GM12878 (cell line): Measurements from ENCODE around the gene BEST1. TPM values are rescaled to one million over a fixed set of nuclear protein-coding genes. Genes with fewer than 3 reads are reported as not detected.

ENCODE experiments used
- ATAC-seq: fragments of 200-7000 bp; cut with Tn5 transposase; 3 replicates; pipeline ENCODE4 v1.9.1; 2020; ENCODE audit warnings: mild to moderate bottlenecking, moderate library complexity
- BruUV-seq: library from RNA; stranded (reverse); fragments of 400-500 nt; replicated peaks from 2 replicates; lab custom pipeline; 2021; lab: Mats Ljungman, UMichigan
- CTCF ChIA-PET: fragments of 300-600 bp; sonication (Branson Sonifier 250); formaldehyde crosslinking; extraction: SDS; loops from one replicate; lab custom pipeline; 2021; ENCODE audit warnings: inconsistent platforms; lab: Yijun Ruan, JAX
- POLR2A ChIA-PET: fragments of 350-600 bp; formaldehyde crosslinking; extraction: SDS; loops from one replicate; lab custom pipeline; 2021; ENCODE audit warnings: inconsistent platforms; lab: Charles Lee
- RAD21 ChIA-PET: fragments of 300-600 bp; sonication (Branson Sonifier 250); formaldehyde crosslinking; loops from one replicate; lab custom pipeline; 2023; ENCODE audit warnings: antibody characterized with exemption; ENCODE audit not compliant: unreplicated experiment; lab: Charles Lee
- SMC1A ChIA-PET: fragments of 300-600 bp; sonication (Branson Sonifier 250); formaldehyde crosslinking; loops from one replicate; lab custom pipeline; 2023; ENCODE audit not compliant: unreplicated experiment, uncharacterized antibody; lab: Charles Lee
- DNase-seq: peaks from one replicate; pipeline ENCODE4 v3.0.0-alpha.2; 2011; ENCODE audit warnings: low read depth, low spot score
- FAIRE-seq: peaks from 3 replicates; lab custom pipeline; 2011; peaks lifted over from hg19 to GRCh38; lab: Jason Lieb, UNC
- H2AFZ ChIP-seq: 2 replicates; pipeline ENCODE4 v1.6.0; 2011; ENCODE audit warnings: low read depth, low read length, control low read depth; ENCODE audit not compliant: control insufficient read depth
- H3K27ac ChIP-seq: 2 replicates; pipeline ENCODE4 v1.5.1; 2011; ENCODE audit warnings: control low read depth; ENCODE audit not compliant: control insufficient read depth, insufficient read depth
- H3K27me3 ChIP-seq, 2 experiments: replicated peaks in 1 of 2; 2 replicates each; pipeline versions ENCODE4 v1.6.0 to v1.6.1; 2011; ENCODE audit warnings: low read length in 1 of 2; ENCODE audit not compliant: control insufficient read depth in 2 of 2, insufficient read depth in 2 of 2
- H3K36me3 ChIP-seq, 2 experiments: 2 replicates each; pipeline ENCODE4 v1.5.1; 2011; ENCODE audit warnings: low read length in 1 of 2; ENCODE audit not compliant: control insufficient read depth in 2 of 2, insufficient read depth in 2 of 2
- H3K4me1 ChIP-seq: 2 replicates; pipeline ENCODE4 v1.6.1; 2011; ENCODE audit warnings: mild to moderate bottlenecking, low read length, moderate library complexity, mixed read lengths; ENCODE audit not compliant: control insufficient read depth, insufficient read depth
- H3K4me2 ChIP-seq: 2 replicates; pipeline ENCODE4 v1.6.0; 2011; ENCODE audit warnings: control low read depth; ENCODE audit not compliant: control insufficient read depth, insufficient read depth
- H3K4me3 ChIP-seq: fragments of 200-600 bp; sonication (generic); 2 replicates; pipeline ENCODE4 v1.5.1; 2016
- H3K79me2 ChIP-seq: 2 replicates; pipeline ENCODE4 v1.6.0; 2011; ENCODE audit warnings: low read length; ENCODE audit not compliant: control insufficient read depth, insufficient read depth
- H3K9ac ChIP-seq: 2 replicates; pipeline ENCODE4 v1.8.0; 2011; ENCODE audit warnings: low read length, control low read depth, mixed read lengths; ENCODE audit not compliant: control insufficient read depth, insufficient read depth
- H3K9me3 ChIP-seq: replicated peaks from 3 replicates; pipeline ENCODE4 v1.5.1; 2011; ENCODE audit warnings: mild to moderate bottlenecking, low read length; ENCODE audit not compliant: control insufficient read depth, insufficient read depth
- H4K20me1 ChIP-seq: 2 replicates; pipeline ENCODE4 v1.6.0; 2011; ENCODE audit not compliant: control insufficient read depth, insufficient read depth
- BRCA1 ChIP-seq: IDR thresholded peaks from 2 replicates; pipeline ENCODE4 v1.6.1; 2011; ENCODE audit warnings: low read depth, low read length, improper control_type of control experiment
- ESRRA ChIP-seq: IDR thresholded peaks from 2 replicates; pipeline ENCODE4 v1.6.1; 2012; ENCODE audit warnings: mild to moderate bottlenecking, low read length, improper control_type of control experiment
- GATAD2B ChIP-seq: fragments of 450-650 bp; conservative IDR thresholded peaks from 2 replicates; pipeline ENCODE4 v1.6.1; 2017; ENCODE audit warnings: low read depth, mild to moderate bottlenecking, moderate library complexity
- IRF5 ChIP-seq: fragments of 450-650 bp; IDR thresholded peaks from 2 replicates; pipeline ENCODE4 v1.6.1; 2017; ENCODE audit warnings: borderline replicate concordance
- NR2C2 ChIP-seq: IDR thresholded peaks from 2 replicates; pipeline ENCODE4 v1.6.1; 2011; ENCODE audit warnings: borderline replicate concordance, low read depth; ENCODE audit not compliant: control insufficient read depth, insufficient read length
- PBX3 ChIP-seq: IDR thresholded peaks from 2 replicates; pipeline ENCODE4 v1.6.1; 2011; ENCODE audit warnings: mild to moderate bottlenecking, low read depth, low read length, moderate library complexity; ENCODE audit not compliant: insufficient replicate concordance
- PML ChIP-seq: IDR thresholded peaks from 2 replicates; pipeline ENCODE4 v1.6.1; 2012; ENCODE audit warnings: low read length, inconsistent platforms
- POU2F2 ChIP-seq: IDR thresholded peaks from 3 replicates; pipeline ENCODE4 v1.6.1; 2011; ENCODE audit warnings: low read depth, mild to moderate bottlenecking, low read length, borderline replicate concordance
- RELB ChIP-seq: fragments of 450-650 bp; IDR thresholded peaks from 2 replicates; pipeline ENCODE4 v1.6.1; 2017; ENCODE audit warnings: low read depth, mild to moderate bottlenecking, moderate library complexity
- SIX5 ChIP-seq: IDR thresholded peaks from 2 replicates; pipeline ENCODE4 v1.6.1; 2011; ENCODE audit warnings: mild to moderate bottlenecking, low read depth, low read length, moderate library complexity; ENCODE audit not compliant: severe bottlenecking
- STAT3 ChIP-seq: IDR thresholded peaks from 2 replicates; pipeline ENCODE4 v1.6.1; 2011; ENCODE audit warnings: low read depth, low read length, improper control_type of control experiment
- YY1 ChIP-seq: IDR thresholded peaks from 2 replicates; pipeline ENCODE4 v1.6.1; 2011; ENCODE audit warnings: low read depth, mild to moderate bottlenecking, low read length
- ZBED1 ChIP-seq: IDR thresholded peaks from 2 replicates; pipeline ENCODE4 v1.6.1; 2016; ENCODE audit warnings: borderline replicate concordance
- ZNF592 ChIP-seq: fragments of 450-650 bp; IDR thresholded peaks from 2 replicates; pipeline ENCODE4 v1.6.1; 2017; ENCODE audit warnings: mild to moderate bottlenecking, moderate library complexity
- WGBS: methylation state at CpG from one replicate; pipeline ENCODE4 v1.1.6; 2016; ENCODE audit warnings: low lambda C conversion rate; ENCODE audit not compliant: insufficient replicate concordance, insufficient coverage; ENCODE audit errors: missing lambda C conversion rate; 5-methylcytosine and 5-hydroxymethylcytosine counted together
- in situ Hi-C: fragments of 300-500 bp; cut with MboI; formaldehyde crosslinking; loops from 9 replicates; pipeline ENCODE4 v1.14.3; 2018; ENCODE audit warnings: mixed read lengths
- intact Hi-C: fragments of 100-400 bp; cut with micrococcal nuclease; formaldehyde crosslinking; loops from one replicate; pipeline ENCODE4 v1.14.2; 2022; ENCODE audit not compliant: unreplicated experiment
- polyA plus RNA-seq, 11 experiments: library from polyadenylated mRNA; depleted of rRNA in 4 of 11; unstranded in 6 of 11; stranded (reverse) in 5 of 11; fragments of >200 nt; fragmentation: Nextera tagmentation in 4 of 11; fragmentation: Illumina TruSeq in 1 of 11; extraction: Ambion mirVana in 4 of 11; extraction: Trizol in 1 of 11; gene quantifications; 1 replicate in 1 of 11; 2 replicates in 10 of 11; pipeline versions ENCODE4 v1.2.1 to v1.2.3, GENCODE V29; 2011 to 2016; ENCODE audit warnings: inconsistent platforms in 2 of 11, missing spikeins in 2 of 11, low read depth in 1 of 11
- total RNA-seq, 4 experiments: library from RNA; depleted of rRNA in 3 of 4; stranded (reverse); fragments of >200 nt in 3 of 4; fragmentation: Illumina TruSeq in 1 of 4; extraction: Trizol in 1 of 4; gene quantifications; 2 replicates each; pipeline versions ENCODE4 v1.2.1 to v1.2.3, GENCODE V29; 2013 to 2021

BEST1 gene
- total and polyA plus RNA-seq, 10 of the 15 experiments (the other 5 are each of a cell fraction or from before 2014, with no cell fraction given) = 0.03 to 3.4 (median 0.15) TPM; not detected in 1

DNA sequence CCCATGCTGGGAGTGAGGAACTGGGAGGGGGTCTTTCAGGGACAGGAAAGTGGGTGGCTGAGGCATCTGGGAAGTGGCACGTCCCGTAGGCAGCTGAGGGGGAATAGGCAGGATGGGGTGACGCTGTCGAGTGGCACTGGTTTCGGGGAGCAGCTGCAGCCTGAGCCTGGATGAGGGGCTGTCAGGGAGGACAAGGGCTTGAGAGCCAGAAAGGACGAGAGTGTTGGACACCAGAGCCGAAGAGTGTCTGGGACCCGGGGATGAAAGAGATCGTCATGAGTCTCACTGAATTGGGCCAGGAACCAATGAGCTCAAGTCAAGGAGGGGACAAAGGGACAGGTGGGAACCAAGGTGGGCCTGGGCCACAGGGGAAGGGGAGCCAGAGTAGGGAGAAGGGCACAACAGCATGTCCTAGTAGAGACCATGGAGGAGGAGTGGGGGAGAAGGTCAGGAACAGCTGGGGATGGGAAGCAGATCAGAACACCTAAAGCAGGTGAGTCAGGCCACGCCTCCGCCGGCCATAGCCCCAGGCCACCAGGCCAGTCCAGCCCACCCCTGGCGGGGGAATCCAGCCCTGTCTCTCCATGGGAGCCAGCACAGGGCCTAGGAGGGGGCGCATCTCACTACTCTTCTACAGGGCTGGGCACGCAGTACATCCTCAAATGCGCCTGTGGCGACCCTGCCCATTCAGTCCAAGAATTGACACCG, 37.0 kb upstream of the BEST1 start:
- CTCF ChIA-PET = interaction anchor here (1.1 to 1.9 kb wide), 2 partner anchors 15 to 169 kb away, joined by 5 to 12 read pairs; no protein-coding TSS in a partner anchor
- H2AFZ ChIP-seq = no peak overlapping the region
- H3K4me3 ChIP-seq = no peak overlapping the region
- POLR2A ChIA-PET = no interaction called here
- H3K27me3 ChIP-seq = peaks cover 4 to 8% of the 10 kb centered on the region in 2 experiments; a peak in 3 of 4 replicates
- ATAC-seq (no peak), DNase-seq (no peak), FAIRE-seq (no peak)
- H4K20me1 ChIP-seq = no peaks in the 10 kb centered on the region
- H3K9me3 ChIP-seq = no peaks in the 10 kb centered on the region
- H3K27ac ChIP-seq = no peak overlapping the region
- SMC1A ChIA-PET = interaction anchor here (0.8 kb wide), 1 partner anchor 16 kb away, joined by 3 read pairs; no protein-coding TSS in a partner anchor
- no peaks in the 10 kb centered on the region for H3K4me1 ChIP-seq
- WGBS = 38% methylated on average over 17 of the region's 18 CpGs
- no peaks in the 10 kb centered on the region for H3K36me3 ChIP-seq
- no peak overlapping the region for H3K9ac ChIP-seq
- in situ Hi-C loops (no loop called here), intact Hi-C loops (no loop called here)
- H3K79me2 ChIP-seq = no peaks in the 10 kb centered on the region
- RAD21 ChIA-PET = no interaction called here
- no TSS peak for BruUV-seq
- no peak overlapping the region for H3K4me2 ChIP-seq
- TF ChIP-seq PML = no peak
- no peak for TF ChIP-seq POU2F2
- TF ChIP-seq ESRRA = no peak
- no peak for TF ChIP-seq IRF5
- TF ChIP-seq GATAD2B = no peak
- no peak for TF ChIP-seq ZNF592
- TF ChIP-seq RELB = no peak
- no peak for TF ChIP-seq PBX3
- no peak for TF ChIP-seq SIX5
- TF ChIP-seq NR2C2 = no peak
- no peak for TF ChIP-seq ZBED1
- TF ChIP-seq YY1 = no peak
- TF ChIP-seq BRCA1 = no peak
- no peak for TF ChIP-seq STAT3
